Smooth muscle cell (in vitro differentiated cells): ENCODE results near the gene RHBDF2. TPM values are rescaled to one million over a fixed set of nuclear protein-coding genes. Genes with fewer than 3 reads are reported as not detected.

Source experiments
- DNase-seq: peaks from one replicate; lab custom pipeline; 2025; ENCODE audit not compliant: unreplicated experiment; lab: John Stamatoyannopoulos, UW
- H2AFZ ChIP-seq: fragments of 200-600 bp; sonication (generic); 2 replicates; pipeline ENCODE4 v1.6.0; 2016; ENCODE audit warnings: antibody characterized with exemption, low read depth, mild to moderate bottlenecking
- H3F3A ChIP-seq: fragments of 200-600 bp; sonication (generic); 2 replicates; pipeline ENCODE4 v1.6.0; 2017; ENCODE audit warnings: antibody characterized with exemption, low read depth
- H3K27ac ChIP-seq: fragments of 200-600 bp; sonication (generic); 2 replicates; pipeline ENCODE4 v1.5.1; 2016; ENCODE audit warnings: low read depth, mild to moderate bottlenecking
- H3K27me3 ChIP-seq: fragments of 200-600 bp; sonication (generic); 2 replicates; pipeline ENCODE4 v1.6.1; 2016; ENCODE audit warnings: low read depth, mild to moderate bottlenecking
- H3K36me3 ChIP-seq: fragments of 200-600 bp; sonication (generic); 2 replicates; pipeline ENCODE4 v1.5.1; 2016; ENCODE audit warnings: low read depth
- H3K4me1 ChIP-seq: fragments of 200-600 bp; sonication (generic); 2 replicates; pipeline ENCODE4 v1.5.1; 2016; ENCODE audit warnings: low read depth
- H3K4me2 ChIP-seq: fragments of 200-600 bp; sonication (generic); 2 replicates; pipeline ENCODE4 v1.6.0; 2016; ENCODE audit warnings: mild to moderate bottlenecking
- H3K4me3 ChIP-seq: fragments of 200-600 bp; sonication (generic); 2 replicates; pipeline ENCODE4 v1.5.1; 2016; ENCODE audit warnings: mild to moderate bottlenecking
- H3K79me2 ChIP-seq: fragments of 200-600 bp; sonication (generic); 2 replicates; pipeline ENCODE4 v1.6.0; 2016; ENCODE audit warnings: low read depth, mild to moderate bottlenecking
- H3K9ac ChIP-seq: fragments of 200-600 bp; sonication (generic); 2 replicates; pipeline ENCODE4 v1.6.0; 2016; ENCODE audit warnings: low read depth
- H3K9me3 ChIP-seq: fragments of 200-600 bp; sonication (generic); replicated peaks from 2 replicates; pipeline ENCODE4 v1.5.1; 2016; ENCODE audit warnings: low read depth
- H4K20me1 ChIP-seq: fragments of 200-600 bp; sonication (generic); 2 replicates; pipeline ENCODE4 v1.6.0; 2016; ENCODE audit warnings: low read depth
- whole genome bisulfite sequencing: methylation state at CpG from one replicate; pipeline ENCODE4 v1.1.7; 2016; ENCODE audit warnings: low lambda C conversion rate; 5-methylcytosine and 5-hydroxymethylcytosine counted together
- polyA plus RNA-seq: library from polyadenylated mRNA; unstranded; fragments of >200 nt; fragmentation: Nextera tagmentation; extraction: Ambion mirVana; gene quantifications from 2 replicates; pipeline ENCODE4 v1.2.1, GENCODE V29; 2016
- total RNA-seq: library from RNA; depleted of rRNA; stranded (reverse); fragments of >200 nt; gene quantifications from 2 replicates; pipeline ENCODE4 v1.2.3, GENCODE V29; 2014
- TF ChIP-seq, protein P1 (sequence below): fragments of 200-600 bp; sonication (generic); IDR thresholded peaks from 2 replicates; pipeline ENCODE4 v1.5.1; 2017; ENCODE audit warnings: borderline replicate concordance, mild to moderate bottlenecking, antibody characterized with exemption; ENCODE audit not compliant: insufficient read depth, poor library complexity, severe bottlenecking

The RHBDF2 gene
- total and polyA plus RNA-seq, 2 experiments from 2014 or later: 12.2 to 20.5 TPM

DNA sequence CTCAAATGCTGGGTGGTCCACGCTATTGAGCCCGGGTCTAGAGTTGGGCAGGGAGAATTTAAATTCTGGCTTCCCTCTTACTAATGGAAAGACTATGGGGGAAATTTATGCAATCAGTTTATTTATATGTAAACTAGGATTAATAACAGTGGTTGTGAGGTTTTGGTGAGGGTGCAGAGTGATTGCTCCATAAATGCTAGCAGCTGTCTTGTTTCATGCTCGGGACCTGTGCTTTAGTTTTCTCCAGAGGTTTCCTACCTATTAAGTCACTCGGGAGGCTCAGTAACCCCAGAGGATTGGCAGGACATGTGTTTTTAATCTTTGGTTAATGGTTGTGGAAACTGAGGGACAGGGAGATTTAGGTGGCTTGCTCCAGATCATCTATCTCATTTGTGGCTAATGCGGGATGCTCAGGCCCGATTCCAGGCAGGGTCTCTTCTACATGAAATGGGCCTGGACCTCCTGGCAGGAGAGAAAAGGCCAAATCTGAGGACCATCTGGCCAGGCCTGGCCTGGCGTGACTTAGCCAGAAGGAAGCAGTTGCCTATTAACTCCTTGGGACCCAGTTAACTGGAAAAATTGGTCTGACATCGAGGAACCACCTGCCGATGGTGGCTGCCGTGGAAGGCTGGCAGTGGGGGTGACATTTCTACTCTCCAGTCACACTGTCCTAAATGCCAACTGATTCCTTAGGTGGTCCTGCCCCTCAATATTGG lies 40.7 kb upstream of the RHBDF2 start:
- Histone ChIP-seq H3K4me1 (peaks cover 27% of the 10 kb centered on the region), H3K79me2 (no peaks in the 10 kb centered on the region), H3K27ac (no peak overlapping the region), H3K4me2 (no peak overlapping the region), H3K4me3 (no peak overlapping the region), H3F3A (peaks cover 6% of the 10 kb centered on the region), H2AFZ (no peak overlapping the region), H3K9me3 (no peaks in the 10 kb centered on the region), H3K27me3 (no peaks in the 10 kb centered on the region), H3K36me3 (no peaks in the 10 kb centered on the region), H4K20me1 (no peaks in the 10 kb centered on the region), H3K9ac (no peak overlapping the region)
- TF ChIP-seq, protein P1, sequence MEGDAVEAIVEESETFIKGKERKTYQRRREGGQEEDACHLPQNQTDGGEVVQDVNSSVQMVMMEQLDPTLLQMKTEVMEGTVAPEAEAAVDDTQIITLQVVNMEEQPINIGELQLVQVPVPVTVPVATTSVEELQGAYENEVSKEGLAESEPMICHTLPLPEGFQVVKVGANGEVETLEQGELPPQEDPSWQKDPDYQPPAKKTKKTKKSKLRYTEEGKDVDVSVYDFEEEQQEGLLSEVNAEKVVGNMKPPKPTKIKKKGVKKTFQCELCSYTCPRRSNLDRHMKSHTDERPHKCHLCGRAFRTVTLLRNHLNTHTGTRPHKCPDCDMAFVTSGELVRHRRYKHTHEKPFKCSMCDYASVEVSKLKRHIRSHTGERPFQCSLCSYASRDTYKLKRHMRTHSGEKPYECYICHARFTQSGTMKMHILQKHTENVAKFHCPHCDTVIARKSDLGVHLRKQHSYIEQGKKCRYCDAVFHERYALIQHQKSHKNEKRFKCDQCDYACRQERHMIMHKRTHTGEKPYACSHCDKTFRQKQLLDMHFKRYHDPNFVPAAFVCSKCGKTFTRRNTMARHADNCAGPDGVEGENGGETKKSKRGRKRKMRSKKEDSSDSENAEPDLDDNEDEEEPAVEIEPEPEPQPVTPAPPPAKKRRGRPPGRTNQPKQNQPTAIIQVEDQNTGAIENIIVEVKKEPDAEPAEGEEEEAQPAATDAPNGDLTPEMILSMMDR: no peak
- WGBS: 88% methylated on average over 10 of the region's 10 CpGs
- DNase-seq: no peak

DNA sequence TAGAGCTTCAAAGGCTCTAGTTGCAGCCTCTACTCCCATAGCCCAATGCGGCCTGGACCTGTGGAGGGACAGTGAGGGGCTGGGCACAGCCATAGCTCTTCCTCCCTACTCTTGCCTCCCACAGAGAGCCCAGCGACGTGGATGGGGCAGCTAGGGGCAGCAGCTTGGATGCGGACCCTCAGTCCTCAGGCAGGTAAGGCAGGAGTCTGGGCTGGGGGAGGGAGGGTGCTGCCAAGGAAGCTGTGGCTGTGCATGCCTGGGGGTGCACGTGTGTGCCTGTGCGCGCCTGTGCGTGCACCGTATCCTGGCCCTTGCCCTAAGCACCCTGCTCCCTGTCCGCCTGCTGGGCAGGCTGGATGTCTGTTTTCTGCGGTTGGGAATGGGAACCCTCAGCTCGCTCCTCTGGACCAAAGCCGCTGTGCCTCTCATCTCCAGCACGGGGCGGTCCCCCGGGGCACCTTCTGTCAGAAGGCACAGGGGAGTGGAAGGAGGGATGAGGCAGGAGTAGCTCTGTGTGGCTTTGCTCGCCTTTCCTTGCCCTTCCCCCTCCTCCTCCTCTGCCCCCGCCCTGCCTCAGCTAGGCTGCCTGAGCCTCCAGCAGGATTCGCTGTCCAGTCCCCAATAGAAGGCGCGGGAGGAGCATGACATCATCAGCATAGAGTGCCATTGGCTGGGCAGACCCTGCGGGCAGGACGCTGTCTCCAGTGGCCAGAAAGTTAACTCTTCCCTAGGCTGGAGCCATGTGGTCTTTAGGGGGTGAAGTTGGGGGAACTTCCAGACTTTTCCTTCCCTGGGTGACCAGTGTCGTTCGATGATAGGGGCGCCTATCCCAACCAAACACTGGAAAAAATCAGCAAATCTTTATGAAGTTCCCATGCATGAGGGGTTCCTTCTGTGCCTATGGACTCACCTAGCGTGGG lies 39.4 kb upstream of the RHBDF2 start:
- Histone ChIP-seq H3K79me2 (no peaks in the 10 kb centered on the region), H3K4me3 (peak overlapping the region; percentile 40), H3K27ac (no peak overlapping the region), H3K4me1 (peaks cover 25% of the 10 kb centered on the region), H3K27me3 (no peaks in the 10 kb centered on the region), H4K20me1 (no peaks in the 10 kb centered on the region), H3F3A (peaks cover 6% of the 10 kb centered on the region), H2AFZ (no peak overlapping the region), H3K4me2 (peak overlapping the region; percentile 84), H3K9ac (no peak overlapping the region), H3K9me3 (no peaks in the 10 kb centered on the region), H3K36me3 (no peaks in the 10 kb centered on the region)
- TF ChIP-seq, protein P1: no peak
- peak; percentile 61 for DNase-seq
- 11% methylated on average over 27 of the region's 27 CpGs for WGBS

DNA sequence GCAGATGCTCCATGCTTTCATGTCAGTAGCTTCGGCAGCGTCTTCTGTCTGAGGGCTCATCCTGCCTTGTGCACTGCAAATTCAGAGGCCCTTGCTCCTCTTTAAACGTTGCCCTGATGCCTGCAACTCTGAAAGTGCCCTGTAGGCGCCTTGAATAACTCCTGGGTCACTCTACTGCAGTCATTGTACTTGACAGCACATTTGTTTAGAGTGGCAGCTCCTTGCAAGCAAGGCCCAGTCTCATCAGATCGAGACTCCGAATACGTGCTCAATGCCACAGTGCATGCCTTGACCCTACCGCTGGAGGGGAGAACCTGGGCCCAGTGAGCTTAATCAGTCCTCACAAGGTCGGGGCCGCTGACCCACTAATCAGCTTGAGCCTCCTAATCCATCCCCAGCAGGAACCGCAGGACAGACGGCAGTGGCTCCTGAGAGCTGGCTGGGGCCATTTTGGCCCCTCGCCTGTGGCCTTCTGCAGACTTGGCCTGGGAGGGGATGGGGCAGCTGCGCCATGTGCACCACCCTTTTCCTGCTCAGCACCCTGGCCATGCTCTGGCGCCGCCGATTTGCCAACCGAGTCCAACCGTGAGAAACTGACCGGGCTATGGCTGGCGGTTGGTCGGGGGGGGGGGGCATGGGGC lies 38.5 kb upstream of the RHBDF2 start, which contains the start of gene PRCD:
Gene PRCD, plus strand, starts transcription at position 414 of the 641 bp plus-strand sequence. Its CDS starts 98 bp downstream, at position 512.
- Histone ChIP-seq H3K27me3 (no peaks in the 10 kb centered on the region), H3K4me1 (peaks cover 24% of the 10 kb centered on the region), H3K4me3 (peak within 1 kb of the TSS; percentile 40), H3K27ac (no peak within 1 kb of the TSS), H4K20me1 (no peaks in the 10 kb centered on the region), H3K4me2 (peak within 1 kb of the TSS; percentile 95), H2AFZ (no peak within 1 kb of the TSS), H3F3A (peaks cover 6% of the 10 kb centered on the region), H3K9me3 (no peaks in the 10 kb centered on the region), H3K36me3 (no peaks in the 10 kb centered on the region), H3K9ac (no peak within 1 kb of the TSS), H3K79me2 (no peaks in the 10 kb centered on the region)
- no peak for DNase-seq
- WGBS: 81% methylated on average over 22 of the region's 22 CpGs
- TF ChIP-seq, protein P1: peak; percentile 6
